GM21723 (cell line): ENCODE data around the gene KCNIP3.

Experiments used
- ATAC-seq: cut with Tn5 transposase; IDR thresholded peaks from one replicate; pipeline ENCODE4 v1.9.1; 2021; ENCODE audit warnings: mild to moderate bottlenecking, moderate library complexity; ENCODE audit not compliant: unreplicated experiment

KCNIP3 gene

GRCh38 chr2:95382686-95383634, 85.8 kb downstream of the KCNIP3 start:
- ATAC-seq = no peak

DNA sequence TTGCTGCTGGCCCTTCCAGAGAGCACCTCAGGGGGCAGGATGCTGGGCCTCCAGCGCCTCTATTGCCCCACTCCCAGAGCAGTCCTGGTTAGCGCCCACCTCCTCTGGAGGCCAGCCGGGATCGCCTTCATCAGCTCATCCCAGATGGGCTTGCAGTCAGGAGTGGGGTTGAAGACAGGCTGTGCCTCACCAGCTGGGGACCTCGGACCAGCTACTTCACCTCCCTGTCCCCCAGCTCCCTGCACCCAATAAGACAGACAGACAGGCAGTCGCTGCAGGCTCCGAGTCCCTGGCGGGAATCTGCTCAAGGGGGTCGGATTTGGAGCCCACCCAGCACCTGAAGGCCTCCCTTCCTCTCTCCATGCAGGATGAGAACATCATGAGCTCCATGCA, 86.5 kb downstream of the KCNIP3 start:
- no peak for ATAC-seq

DNA sequence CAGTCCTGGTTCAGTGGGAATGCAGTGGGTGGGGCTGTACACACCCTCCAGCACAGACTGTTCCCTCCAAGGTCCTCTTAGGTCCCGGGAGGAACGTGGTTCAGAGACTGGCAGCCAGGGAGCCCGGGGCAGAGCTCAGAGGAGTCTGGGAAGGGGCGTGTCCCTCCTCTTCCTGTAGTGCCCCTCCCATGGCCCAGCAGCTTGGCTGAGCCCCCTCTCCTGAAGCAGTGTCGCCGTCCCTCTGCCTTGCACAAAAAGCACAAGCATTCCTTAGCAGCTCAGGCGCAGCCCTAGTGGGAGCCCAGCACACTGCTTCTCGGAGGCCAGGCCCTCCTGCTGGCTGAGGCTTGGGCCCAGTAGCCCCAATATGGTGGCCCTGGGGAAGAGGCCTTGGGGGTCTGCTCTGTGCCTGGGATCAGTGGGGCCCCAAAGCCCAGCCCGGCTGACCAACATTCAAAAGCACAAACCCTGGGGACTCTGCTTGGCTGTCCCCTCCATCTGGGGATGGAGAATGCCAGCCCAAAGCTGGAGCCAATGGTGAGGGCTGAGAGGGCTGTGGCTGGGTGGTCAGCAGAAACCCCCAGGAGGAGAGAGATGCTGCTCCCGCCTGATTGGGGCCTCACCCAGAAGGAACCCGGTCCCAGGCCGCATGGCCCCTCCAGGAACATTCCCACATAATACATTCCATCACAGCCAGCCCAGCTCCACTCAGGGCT, 87.9 kb downstream of the KCNIP3 start:
- no peak for ATAC-seq

- no peak for ATAC-seq
Observed at GRCh38 chr2:95385570-95385984, 88.4 kb downstream of the KCNIP3 start.

DNA sequence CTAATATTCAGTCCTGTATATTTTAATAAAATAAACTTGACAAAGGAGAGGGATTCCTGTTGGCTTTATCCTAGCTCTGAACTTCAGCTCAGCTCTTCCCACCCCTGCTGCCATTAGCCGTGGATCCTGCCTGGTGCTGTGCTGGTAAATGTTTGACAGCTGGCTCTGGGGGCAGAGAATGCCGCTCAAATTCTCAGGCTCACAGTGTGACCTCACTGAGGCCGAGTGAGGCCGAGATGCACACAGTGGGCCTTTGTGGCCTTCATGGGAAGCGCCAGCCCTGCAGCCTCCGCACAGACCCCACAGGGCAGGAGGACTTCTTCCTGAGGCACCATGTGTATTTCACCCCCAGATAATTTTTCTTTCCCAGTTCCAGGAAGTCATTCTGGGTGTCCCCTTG, 88.9 kb downstream of the KCNIP3 start:
- no peak for ATAC-seq

- no peak for ATAC-seq
Observed at GRCh38 chr2:95387358-95387757, 90.2 kb downstream of the KCNIP3 start.

DNA sequence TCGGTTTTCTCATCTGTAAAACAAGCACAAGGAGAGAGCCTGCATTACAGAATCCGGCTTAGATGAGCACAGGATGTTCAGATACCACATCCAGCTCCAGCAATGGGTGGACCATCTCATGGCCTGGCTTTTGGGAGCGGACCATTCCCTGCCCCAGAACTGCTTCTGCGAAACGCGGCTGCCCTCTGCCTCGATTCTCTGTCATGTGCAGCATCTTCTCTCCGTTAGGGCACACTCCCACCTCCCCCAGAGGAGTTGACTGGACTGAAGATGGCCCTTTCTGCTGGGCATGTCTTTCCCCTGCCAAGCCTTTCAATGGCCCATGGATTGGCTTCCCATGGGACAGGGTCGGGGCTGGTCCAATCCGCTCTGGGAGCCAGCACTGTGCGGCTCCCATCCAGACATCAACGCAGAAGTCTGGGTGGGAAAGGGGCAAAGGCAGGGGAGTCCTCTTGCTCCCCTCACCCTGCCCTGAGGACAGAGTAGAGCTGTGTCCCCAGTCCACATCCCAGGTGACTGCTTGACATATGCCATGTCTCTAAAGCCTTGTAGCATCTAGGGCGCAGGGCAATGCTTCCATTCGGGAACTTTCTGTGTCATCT, 91.0 kb downstream of the KCNIP3 start:
- no peak for ATAC-seq

GRCh38 chr2:95388856-95389244, 91.7 kb downstream of the KCNIP3 start:
- ATAC-seq = no peak

DNA sequence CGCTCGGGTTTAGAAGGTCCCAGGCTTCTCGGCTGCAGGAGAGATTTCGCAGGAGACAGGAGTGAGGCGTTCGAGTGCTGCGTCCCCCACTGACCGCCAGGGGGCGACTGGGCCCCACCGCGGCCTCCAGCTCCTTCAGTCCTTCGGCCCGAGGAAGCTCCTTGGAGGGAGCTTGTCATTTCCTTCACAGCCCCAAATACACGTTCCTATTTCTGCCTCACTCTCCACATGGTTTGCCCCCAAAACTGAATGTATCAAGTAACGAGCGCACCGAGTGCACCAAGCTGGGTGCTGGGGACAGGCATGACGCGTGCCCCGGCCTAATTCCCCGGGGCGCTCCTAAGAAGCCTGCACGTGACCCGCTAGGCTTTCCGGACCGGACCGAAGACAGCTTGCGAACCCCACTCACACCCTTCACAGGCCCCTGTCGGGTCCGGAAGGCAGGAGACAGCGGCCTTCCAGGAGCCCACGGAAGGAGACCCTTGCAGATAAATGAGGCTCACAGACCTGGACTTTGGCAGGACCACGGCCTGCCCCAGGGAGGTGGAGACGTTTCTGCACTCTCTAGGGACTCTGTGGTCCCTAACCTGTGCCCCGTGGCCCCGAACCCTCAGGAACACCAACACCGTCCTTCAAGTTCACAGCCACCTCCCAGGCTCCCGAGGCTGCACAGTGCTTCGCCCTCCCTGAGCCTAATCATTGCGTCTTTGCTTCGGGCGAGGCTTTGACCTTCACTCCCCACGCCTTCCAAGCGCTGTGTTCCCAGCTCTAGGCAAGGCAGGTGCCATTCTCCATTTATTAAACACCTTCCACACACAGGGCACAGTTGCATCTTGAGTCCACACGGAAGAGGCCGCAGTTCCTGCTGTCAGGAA, 92.3 kb downstream of the KCNIP3 start:
- peak; percentile 60 for ATAC-seq

DNA sequence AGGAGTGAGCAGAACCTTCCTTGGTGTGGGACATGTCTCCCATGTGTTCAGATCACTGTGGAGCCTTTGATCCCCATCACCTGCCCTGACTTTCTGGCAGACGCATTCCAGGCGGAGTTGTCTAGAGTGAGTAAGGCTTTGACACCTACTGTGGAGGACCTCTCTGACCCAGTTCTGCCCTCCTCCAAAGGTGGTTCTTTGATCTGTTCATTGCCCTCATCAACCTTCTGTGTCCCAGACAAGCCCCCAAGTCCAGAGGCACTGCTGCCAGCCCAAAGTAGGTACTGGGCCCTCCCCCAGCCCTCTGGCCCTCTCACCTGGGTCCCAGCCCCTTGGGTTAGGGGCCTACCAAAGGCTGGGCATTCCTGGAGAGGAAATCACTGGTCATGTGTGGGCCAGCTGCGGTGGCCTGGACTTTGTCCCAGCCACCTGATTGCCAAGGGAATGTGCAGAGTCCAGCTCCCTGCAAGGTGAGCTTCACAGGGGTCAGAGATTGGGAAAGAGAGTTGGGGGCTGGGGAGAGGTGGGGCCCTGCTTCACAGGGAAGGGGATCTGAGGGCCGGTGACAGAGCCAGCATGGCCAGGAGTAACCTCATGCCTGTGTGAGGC, 93.2 kb downstream of the KCNIP3 start:
- ATAC-seq = no peak

DNA sequence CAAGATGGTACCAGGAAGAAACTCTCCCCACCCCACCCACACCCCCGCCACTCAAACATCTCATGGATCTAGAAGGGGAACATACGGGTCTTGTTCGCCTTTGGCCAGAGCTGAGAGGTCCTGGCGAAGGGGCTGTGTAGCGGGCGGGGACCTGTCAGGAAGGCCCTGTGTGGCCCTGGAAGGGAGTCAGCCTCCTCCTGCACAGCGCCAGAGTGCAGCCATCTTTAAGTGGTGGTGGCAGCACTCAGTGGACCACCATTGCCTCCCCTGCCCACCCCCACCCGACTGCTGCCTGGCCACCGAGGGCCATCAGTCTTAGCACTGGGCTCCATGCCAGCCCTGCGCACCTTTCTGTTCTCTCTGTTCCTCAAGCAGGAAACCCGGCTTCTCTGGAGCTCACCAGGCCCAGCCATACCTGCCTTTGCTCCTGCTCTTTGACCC, 93.8 kb downstream of the KCNIP3 start:
- ATAC-seq = no peak

- ATAC-seq = no peak
Observed at GRCh38 chr2:95391641-95392310, 94.6 kb downstream of the KCNIP3 start.

- ATAC-seq = no peak
Observed at GRCh38 chr2:95392320-95392719, 95.2 kb downstream of the KCNIP3 start.

- ATAC-seq = no peak
Observed at GRCh38 chr2:95392730-95393455, 95.7 kb downstream of the KCNIP3 start.

GRCh38 chr2:95393901-95394300, 96.8 kb downstream of the KCNIP3 start:
- no peak for ATAC-seq

GRCh38 chr2:95399061-95399460, 101.9 kb downstream of the KCNIP3 start:
- no peak for ATAC-seq

GRCh38 chr2:95401480-95401879, 104.3 kb downstream of the KCNIP3 start:
- no peak for ATAC-seq

DNA sequence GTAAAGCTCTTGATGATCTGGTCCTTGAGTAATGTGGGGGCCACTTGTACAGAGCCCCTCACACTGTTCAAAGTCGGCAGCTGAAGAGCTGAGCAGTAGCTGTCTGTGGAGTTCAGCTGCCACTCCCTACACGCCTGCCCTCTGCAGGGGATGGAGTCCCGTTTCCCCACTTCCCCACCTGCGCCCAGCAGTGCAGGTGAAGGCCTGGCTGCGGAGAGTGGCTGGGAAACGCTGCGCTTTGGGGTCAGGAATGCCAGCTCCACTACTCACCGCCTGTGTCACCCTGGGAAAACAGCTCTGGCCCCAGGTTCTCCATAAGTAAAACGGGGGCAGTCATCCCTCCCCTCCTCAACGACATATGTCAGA, 104.8 kb downstream of the KCNIP3 start:
- ATAC-seq = peak; percentile 28
